IMR-90 (cell line): ENCODE results near the gene TBL3. TPM values are rescaled to one million over a fixed set of nuclear protein-coding genes. Genes with fewer than 3 reads are reported as not detected.

Source experiments
- ATAC-seq: fragments of 200-7000 bp; cut with Tn5 transposase; 2 replicates; pipeline ENCODE4 v1.9.1; 2020; ENCODE audit warnings: low read depth, mild to moderate bottlenecking, moderate library complexity
- BruUV-seq: library from RNA; stranded (reverse); fragments of 400-500 nt; replicated peaks from 2 replicates; lab custom pipeline; 2021; lab: Mats Ljungman, UMichigan
- CTCF ChIA-PET: fragments of 300-600 bp; formaldehyde crosslinking; extraction: SDS; loops from one replicate; lab custom pipeline; 2021; ENCODE audit warnings: antibody characterized with exemption; lab: Yijun Ruan, JAX
- POLR2A ChIA-PET: fragments of 300-600 bp; sonication (Branson Sonifier 250); formaldehyde crosslinking; loops from one replicate; lab custom pipeline; 2022; ENCODE audit warnings: antibody characterized with exemption; ENCODE audit not compliant: unreplicated experiment; lab: Charles Lee
- DNase-seq: peaks from one replicate; pipeline ENCODE4 v3.0.0; 2013
- H2AFZ ChIP-seq: replicated peaks from 2 replicates; pipeline ENCODE3; 2013; ENCODE audit warnings: low read length, mild to moderate bottlenecking; ENCODE audit not compliant: poor library complexity
- H2AK5ac ChIP-seq: 2 replicates; pipeline ENCODE4 v1.6.1; 2013; ENCODE audit warnings: low read depth, low read length, inconsistent platforms
- H2AK9ac ChIP-seq: replicated peaks from 2 replicates; pipeline ENCODE3; 2013; ENCODE audit warnings: mild to moderate bottlenecking, low read depth, low read length, moderate library complexity; ENCODE audit not compliant: poor library complexity
- H2BK120ac ChIP-seq: 2 replicates; pipeline ENCODE4 v1.6.1; 2013; ENCODE audit warnings: low read depth, low read length, inconsistent platforms
- H2BK15ac ChIP-seq: 3 replicates; pipeline ENCODE4 v1.6.1; 2013; ENCODE audit warnings: low read depth, low read length, inconsistent platforms
- H2BK20ac ChIP-seq: 2 replicates; pipeline ENCODE4 v1.6.1; 2013; ENCODE audit warnings: low read depth, mild to moderate bottlenecking, inconsistent platforms, low read length, moderate library complexity
- H2BK5ac ChIP-seq: 2 replicates; pipeline ENCODE4 v1.6.1; 2013; ENCODE audit warnings: mild to moderate bottlenecking, low read depth, low read length, inconsistent platforms; ENCODE audit not compliant: poor library complexity, severe bottlenecking
- H3K14ac ChIP-seq: replicated peaks from 2 replicates; pipeline ENCODE4 v1.6.1; 2013; ENCODE audit warnings: low read depth, low read length, inconsistent platforms
- H3K18ac ChIP-seq: 2 replicates; pipeline ENCODE4 v1.6.1; 2013; ENCODE audit warnings: low read depth, low read length, control low read depth
- H3K23ac ChIP-seq: 2 replicates; pipeline ENCODE4 v1.6.1; 2013; ENCODE audit warnings: low read depth, low read length, inconsistent platforms
- H3K27ac ChIP-seq: 2 replicates; pipeline ENCODE4 v1.5.1; 2013; ENCODE audit warnings: mild to moderate bottlenecking, control low read depth, low read length; ENCODE audit not compliant: insufficient read depth
- H3K27me3 ChIP-seq: 2 replicates; pipeline ENCODE4 v1.6.1; 2013; ENCODE audit warnings: low read length; ENCODE audit not compliant: control insufficient read depth, insufficient read depth
- H3K36me3 ChIP-seq: 2 replicates; pipeline ENCODE4 v1.6.1; 2013; ENCODE audit warnings: low read length, mixed read lengths; ENCODE audit not compliant: control insufficient read depth, insufficient read depth
- H3K4ac ChIP-seq: 2 replicates; pipeline ENCODE4 v1.6.1; 2013; ENCODE audit warnings: low read depth, low read length, inconsistent platforms
- H3K4me1 ChIP-seq: 2 replicates; pipeline ENCODE4 v1.6.1; 2013; ENCODE audit warnings: low read length, mixed read lengths; ENCODE audit not compliant: control insufficient read depth, insufficient read depth
- H3K4me2 ChIP-seq: 2 replicates; pipeline ENCODE4 v1.6.1; 2013; ENCODE audit warnings: low read depth, mild to moderate bottlenecking, control low read depth, low read length, moderate library complexity
- H3K4me3 ChIP-seq: 2 replicates; pipeline ENCODE4 v1.5.1; 2013; ENCODE audit warnings: low read depth, mild to moderate bottlenecking, control low read depth, low read length, moderate library complexity; ENCODE audit not compliant: insufficient read depth
- H3K56ac ChIP-seq: 2 replicates; pipeline ENCODE4 v1.6.1; 2013; ENCODE audit warnings: low read length, inconsistent platforms; ENCODE audit not compliant: insufficient read depth; ENCODE audit errors: extremely low read depth
- H3K79me1 ChIP-seq, 2 experiments: 2 replicates each; pipeline ENCODE4 v1.6.1; 2013; ENCODE audit warnings: low read length in 2 of 2, inconsistent platforms in 1 of 2, low read depth in 1 of 2
- H3K9ac ChIP-seq: 2 replicates; pipeline ENCODE4 v1.6.1; 2013; ENCODE audit warnings: low read depth, low read length, control low read depth
- H3K9me1 ChIP-seq: 2 replicates; pipeline ENCODE4 v1.6.1; 2013; ENCODE audit warnings: low read length, inconsistent platforms; ENCODE audit not compliant: insufficient read depth
- H3K9me3 ChIP-seq: 2 replicates; pipeline ENCODE4 v1.6.1; 2013; ENCODE audit warnings: low read length; ENCODE audit not compliant: control insufficient read depth, insufficient read depth
- H4K20me1 ChIP-seq: 2 replicates; pipeline ENCODE4 v1.6.1; 2013; ENCODE audit warnings: low read length, inconsistent platforms; ENCODE audit not compliant: insufficient read depth
- H4K5ac ChIP-seq: 2 replicates; pipeline ENCODE4 v1.6.1; 2013; ENCODE audit warnings: mild to moderate bottlenecking, low read depth, low read length, control low read depth
- H4K8ac ChIP-seq, 2 experiments: 2 replicates each; pipeline ENCODE4 v1.6.1; 2013; ENCODE audit warnings: low read depth in 2 of 2, low read length in 2 of 2, control low read depth in 1 of 2, inconsistent platforms in 1 of 2
- H4K91ac ChIP-seq: 2 replicates; pipeline ENCODE4 v1.6.1; 2013; ENCODE audit warnings: low read depth, low read length, inconsistent platforms; ENCODE audit not compliant: insufficient read depth
- BHLHE40 ChIP-seq: fragments of 150-350 bp; IDR thresholded peaks from 2 replicates; pipeline ENCODE4 v1.6.1; 2016; ENCODE audit warnings: mild to moderate bottlenecking, low read depth, low read length
- CHD1 ChIP-seq: IDR thresholded peaks from 2 replicates; pipeline ENCODE4 v1.6.1; 2012; ENCODE audit warnings: low read depth, low read length, improper control_type of control experiment
- FOS ChIP-seq: fragments of 150-350 bp; IDR thresholded peaks from 2 replicates; pipeline ENCODE4 v1.6.1; 2016; ENCODE audit warnings: low read depth, low read length
- MAFK ChIP-seq: IDR thresholded peaks from 2 replicates; pipeline ENCODE4 v1.6.1; 2012; ENCODE audit warnings: low read depth, low read length, improper control_type of control experiment
- MXI1 ChIP-seq: IDR thresholded peaks from 2 replicates; pipeline ENCODE4 v1.6.1; 2012; ENCODE audit warnings: low read depth, mild to moderate bottlenecking, low read length, moderate library complexity, borderline replicate concordance
- RCOR1 ChIP-seq: IDR thresholded peaks from 2 replicates; pipeline ENCODE4 v1.6.1; 2012; ENCODE audit warnings: mild to moderate bottlenecking, low read length, improper control_type of control experiment; ENCODE audit not compliant: insufficient replicate concordance
- RFX5 ChIP-seq: IDR thresholded peaks from 2 replicates; pipeline ENCODE4 v1.8.0; 2012; ENCODE audit warnings: low read depth, mild to moderate bottlenecking, low read length, moderate library complexity
- WGBS, 2 experiments: methylation state at CpG; one replicate each; pipeline versions ENCODE4 v1.1.5 to v1.1.7; 2013; ENCODE audit warnings: missing lambda C conversion rate in 2 of 2; ENCODE audit not compliant: insufficient read length in 1 of 2; ENCODE audit errors: extremely low coverage in 2 of 2; 5-methylcytosine and 5-hydroxymethylcytosine counted together
- dilution Hi-C: fragments of 300-500 bp; cut with HindIII; formaldehyde crosslinking; loops from one replicate; pipeline ENCODE4 v1.14.3; 2018; ENCODE audit warnings: low sequenced_read_pairs; ENCODE audit not compliant: unreplicated experiment
- in situ Hi-C: fragments of 300-500 bp; cut with MboI; formaldehyde crosslinking; loops from 3 replicates; pipeline ENCODE4 v1.14.3; 2019; ENCODE audit warnings: low sequenced_read_pairs, inconsistent platforms, mixed read lengths
- intact Hi-C: fragments of 100-400 bp; cut with micrococcal nuclease; formaldehyde crosslinking; loops from 2 replicates; pipeline ENCODE4 v1.10.0; 2022
- polyA plus RNA-seq, 3 experiments: library from polyadenylated mRNA; depleted of rRNA; stranded (reverse); fragments of >200 nt; gene quantifications; 2 replicates each; pipeline ENCODE4 v1.2.3, GENCODE V29; 2012; ENCODE audit warnings: low replicate concordance in 1 of 3
- total RNA-seq: library from RNA; depleted of rRNA; stranded (reverse); fragments of >200 nt; gene quantifications from 2 replicates; pipeline ENCODE4 v1.2.3, GENCODE V29; 2012
- TF ChIP-seq, protein P1 (sequence below): conservative IDR thresholded peaks from 2 replicates; pipeline ENCODE4 v1.5.1; 2012; ENCODE audit warnings: mild to moderate bottlenecking, low read depth, low read length, improper control_type of control experiment
- TF ChIP-seq, protein P2 (sequence below): fragments of 150-350 bp; IDR thresholded peaks from 2 replicates; pipeline ENCODE4 v1.6.1; 2017; ENCODE audit warnings: mild to moderate bottlenecking, antibody characterized with exemption, low read length, low read depth
- TF ChIP-seq, protein P3 (sequence below): fragments of 150-350 bp; IDR thresholded peaks from 2 replicates; pipeline ENCODE4 v1.6.1; 2016; ENCODE audit warnings: low read depth, mild to moderate bottlenecking, low read length, moderate library complexity, borderline replicate concordance

TBL3 gene
- total and polyA plus RNA-seq, 2 of the 4 experiments (the other 2 are of a cell fraction): 38.5 to 60.8 TPM

DNA sequence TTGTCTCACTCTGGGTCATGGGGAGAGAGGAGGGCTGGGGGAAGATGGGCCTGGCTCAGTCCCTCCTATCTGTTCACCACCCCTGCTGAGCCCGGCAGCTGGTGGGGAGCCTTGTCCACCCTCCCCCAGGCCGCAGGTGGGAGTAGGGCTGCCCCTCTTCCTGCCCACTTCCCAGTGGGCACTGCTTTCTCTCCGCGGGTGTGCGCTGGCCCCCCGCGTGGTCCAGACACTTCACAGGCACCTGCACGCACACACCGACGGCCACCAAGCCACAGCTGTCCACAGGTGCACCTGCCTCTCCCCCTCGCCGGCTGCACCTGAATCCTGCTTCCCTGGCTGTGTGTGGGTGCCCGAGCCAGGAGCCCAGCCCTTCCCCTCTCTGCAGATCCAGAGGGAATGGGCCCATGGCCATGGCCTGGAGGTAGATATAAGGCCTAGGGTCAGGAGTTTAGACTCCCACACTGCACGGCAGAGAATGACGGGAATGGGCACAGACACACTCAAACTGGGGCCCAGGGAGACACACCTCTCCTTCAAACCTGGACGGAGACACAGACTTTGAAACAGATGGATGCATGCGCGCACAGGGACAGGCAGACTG is 56.9 kb downstream of the TBL3 start:
- no peak overlapping the region for H3K56ac ChIP-seq
- H2AFZ ChIP-seq: no peak overlapping the region
- 85% methylated on average over 3 of the region's 18 CpGs; no CpG with 5 or more reads in 1 of the 2 experiments for WGBS, 2 experiments
- H3K9ac ChIP-seq: peak overlapping the region; percentile 80
- no peak overlapping the region for H4K91ac ChIP-seq
- dilution Hi-C loops (no loop called here), intact Hi-C loops (no loop called here), in situ Hi-C loops (no loop called here)
- H2AK5ac ChIP-seq: peak overlapping the region; percentile 99
- ChIA-PET CTCF (interaction anchor here (1.3 kb wide), 1 partner anchor 25 kb away, joined by 5 read pairs; no protein-coding TSS in a partner anchor), POLR2A (no interaction called here)
- ATAC-seq (no peak), DNase-seq (no peak)
- no peak overlapping the region for H3K18ac ChIP-seq
- no peak overlapping the region for H3K4ac ChIP-seq
- no peak overlapping the region for H4K8ac ChIP-seq
- H4K20me1 ChIP-seq: peaks cover 15% of the 10 kb centered on the region
- no peak overlapping the region for H4K5ac ChIP-seq
- BruUV-seq: no TSS peak
- peak overlapping the region; percentile 96 for H3K4me2 ChIP-seq
- H3K9me3 ChIP-seq: no peaks in the 10 kb centered on the region
- peaks cover 9% of the 10 kb centered on the region for H3K9me1 ChIP-seq
- H3K14ac ChIP-seq: no peak overlapping the region
- no peak overlapping the region for H3K27ac ChIP-seq
- no peak overlapping the region for H2BK5ac ChIP-seq
- no peak overlapping the region for H2BK15ac ChIP-seq
- H3K79me1 ChIP-seq: peaks cover 8 to 59% of the 10 kb centered on the region in 2 experiments
- H2BK120ac ChIP-seq: no peak overlapping the region
- H3K23ac ChIP-seq: no peak overlapping the region
- peaks cover 19% of the 10 kb centered on the region for H3K36me3 ChIP-seq
- peak overlapping the region; percentile 77 for H2AK9ac ChIP-seq
- peaks cover 29% of the 10 kb centered on the region for H3K4me1 ChIP-seq
- no peaks in the 10 kb centered on the region for H3K27me3 ChIP-seq
- H2BK20ac ChIP-seq: no peak overlapping the region
- peak overlapping the region; percentile 70; the same call in 1 of the 2 replicates for H3K4me3 ChIP-seq
- TF ChIP-seq FOS (no peak), CHD1 (no peak), RCOR1 (no peak), MAFK (no peak), MXI1 (no peak), BHLHE40 (no peak), RFX5 (no peak)
- TF ChIP-seq, protein P1, sequence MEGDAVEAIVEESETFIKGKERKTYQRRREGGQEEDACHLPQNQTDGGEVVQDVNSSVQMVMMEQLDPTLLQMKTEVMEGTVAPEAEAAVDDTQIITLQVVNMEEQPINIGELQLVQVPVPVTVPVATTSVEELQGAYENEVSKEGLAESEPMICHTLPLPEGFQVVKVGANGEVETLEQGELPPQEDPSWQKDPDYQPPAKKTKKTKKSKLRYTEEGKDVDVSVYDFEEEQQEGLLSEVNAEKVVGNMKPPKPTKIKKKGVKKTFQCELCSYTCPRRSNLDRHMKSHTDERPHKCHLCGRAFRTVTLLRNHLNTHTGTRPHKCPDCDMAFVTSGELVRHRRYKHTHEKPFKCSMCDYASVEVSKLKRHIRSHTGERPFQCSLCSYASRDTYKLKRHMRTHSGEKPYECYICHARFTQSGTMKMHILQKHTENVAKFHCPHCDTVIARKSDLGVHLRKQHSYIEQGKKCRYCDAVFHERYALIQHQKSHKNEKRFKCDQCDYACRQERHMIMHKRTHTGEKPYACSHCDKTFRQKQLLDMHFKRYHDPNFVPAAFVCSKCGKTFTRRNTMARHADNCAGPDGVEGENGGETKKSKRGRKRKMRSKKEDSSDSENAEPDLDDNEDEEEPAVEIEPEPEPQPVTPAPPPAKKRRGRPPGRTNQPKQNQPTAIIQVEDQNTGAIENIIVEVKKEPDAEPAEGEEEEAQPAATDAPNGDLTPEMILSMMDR: no peak
- TF ChIP-seq, protein P2, sequence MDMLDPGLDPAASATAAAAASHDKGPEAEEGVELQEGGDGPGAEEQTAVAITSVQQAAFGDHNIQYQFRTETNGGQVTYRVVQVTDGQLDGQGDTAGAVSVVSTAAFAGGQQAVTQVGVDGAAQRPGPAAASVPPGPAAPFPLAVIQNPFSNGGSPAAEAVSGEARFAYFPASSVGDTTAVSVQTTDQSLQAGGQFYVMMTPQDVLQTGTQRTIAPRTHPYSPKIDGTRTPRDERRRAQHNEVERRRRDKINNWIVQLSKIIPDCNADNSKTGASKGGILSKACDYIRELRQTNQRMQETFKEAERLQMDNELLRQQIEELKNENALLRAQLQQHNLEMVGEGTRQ: no peak
- TF ChIP-seq, protein P3, sequence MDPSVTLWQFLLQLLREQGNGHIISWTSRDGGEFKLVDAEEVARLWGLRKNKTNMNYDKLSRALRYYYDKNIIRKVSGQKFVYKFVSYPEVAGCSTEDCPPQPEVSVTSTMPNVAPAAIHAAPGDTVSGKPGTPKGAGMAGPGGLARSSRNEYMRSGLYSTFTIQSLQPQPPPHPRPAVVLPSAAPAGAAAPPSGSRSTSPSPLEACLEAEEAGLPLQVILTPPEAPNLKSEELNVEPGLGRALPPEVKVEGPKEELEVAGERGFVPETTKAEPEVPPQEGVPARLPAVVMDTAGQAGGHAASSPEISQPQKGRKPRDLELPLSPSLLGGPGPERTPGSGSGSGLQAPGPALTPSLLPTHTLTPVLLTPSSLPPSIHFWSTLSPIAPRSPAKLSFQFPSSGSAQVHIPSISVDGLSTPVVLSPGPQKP: no peak
